ENCODE results near the gene SFXN3.

- TF ChIP-seq PATZ1 (CRISPR knock-in tag; IDR thresholded peaks at IDR 0.05; ENCODE audit: borderline replicate concordance) (no peak), ZNF8 (CRISPR knock-in tag; IDR thresholded peaks at IDR 0.05) (no peak), OSR1 (CRISPR knock-in tag; IDR thresholded peaks at IDR 0.05) (no peak), ZFP3 (CRISPR knock-in tag; IDR thresholded peaks at IDR 0.05) (no peak), ZNF70 (CRISPR knock-in tag; IDR thresholded peaks at IDR 0.05) (no peak), RARB (CRISPR knock-in tag; IDR thresholded peaks at IDR 0.05) (no peak), CSRNP3 (CRISPR knock-in tag; IDR thresholded peaks at IDR 0.05) (no peak), GLIS3 (CRISPR knock-in tag; IDR thresholded peaks at IDR 0.05) (no peak), ZFP30 (CRISPR knock-in tag; IDR thresholded peaks at IDR 0.05) (no peak), CREB5 (CRISPR knock-in tag; IDR thresholded peaks at IDR 0.05; ENCODE audit: low read depth) (no peak), TSHZ2 (CRISPR knock-in tag; IDR thresholded peaks at IDR 0.05) (no peak), PPARA (CRISPR knock-in tag; IDR thresholded peaks at IDR 0.05; ENCODE audit: borderline replicate concordance) (no peak), TCF4 (CRISPR knock-in tag; IDR thresholded peaks at IDR 0.05; ENCODE audit: borderline replicate concordance) (no peak)
Measured at GRCh38 chr10:101042667-101043362, 11.8 kb downstream of the SFXN3 start.
